Activated CD4-positive, alpha-beta T cell treated with anti-CD3 and anti-CD28 coated beads for 36 hours (primary cell): ENCODE results near the gene OTOP1. TPM values are rescaled to one million over a fixed set of nuclear protein-coding genes. Genes with fewer than 3 reads are reported as not detected.
A peak's percentile ranks its signal among the peaks of the same experiment; 100 is the strongest.
"Not testable (repeated sequence)": the region's sequence is repeated elsewhere in the genome, so short reads cannot be mapped to it uniquely, and the experiment has no call there.

Source experiments
- ATAC-seq: fragments of 200-7000 bp; cut with Tn5 transposase; one replicate; pipeline ENCODE4 v1.10.0; 2021; ENCODE audit warnings: mild to moderate bottlenecking, moderate library complexity
- CTCF ChIA-PET: fragments of 350-600 bp; sonication (Branson Sonifier 250); formaldehyde crosslinking; loops from one replicate; lab custom pipeline; 2021; ENCODE audit warnings: antibody characterized with exemption; lab: Charles Lee
- POLR2A ChIA-PET: fragments of 350-600 bp; sonication (Branson Sonifier 250); formaldehyde crosslinking; loops from one replicate; lab custom pipeline; 2021; ENCODE audit warnings: antibody characterized with exemption, inconsistent platforms; lab: Charles Lee
- DNase-seq: peaks from one replicate; pipeline ENCODE4 v3.0.0-alpha.2; 2020
- H3K27ac Mint-ChIP-seq: one replicate; pipeline ENCODE4 v1.8.0; 2021; ENCODE audit warnings: mixed read lengths
- H3K27me3 Mint-ChIP-seq: one replicate; pipeline ENCODE4 v1.8.0; 2021; ENCODE audit warnings: mixed read lengths
- H3K36me3 Mint-ChIP-seq: one replicate; pipeline ENCODE4 v1.8.0; 2021; ENCODE audit warnings: low read depth, mixed read lengths
- H3K4me1 Mint-ChIP-seq: one replicate; pipeline ENCODE4 v1.8.0; 2021; ENCODE audit warnings: mixed read lengths
- H3K4me3 Mint-ChIP-seq: one replicate; pipeline ENCODE4 v1.8.0; 2021; ENCODE audit warnings: mild to moderate bottlenecking, moderate library complexity, mixed read lengths
- H3K9me3 Mint-ChIP-seq: one replicate; pipeline ENCODE4 v1.8.0; 2021; ENCODE audit warnings: low read depth, mixed read lengths
- intact Hi-C, 2 experiments: fragments of 100-400 bp; cut with DNase I in 1 of 2; cut with micrococcal nuclease in 1 of 2; formaldehyde crosslinking; loops; one replicate each; pipeline versions ENCODE4 v1.14.2 to v1.15.1; 2022 to 2024; cut with DNase I, micrococcal nuclease
- total RNA-seq, 2 experiments: library from RNA; stranded (reverse); gene quantifications; one replicate each; pipeline ENCODE4 v1.2.3, GENCODE V29; 2021

OTOP1 gene
- total RNA-seq, 2 experiments from 2014 or later = not detected

GRCh38 chr4:4256799-4257198 is 30.1 kb upstream of the OTOP1 start:
- POLR2A ChIA-PET = no interaction called here
- CTCF ChIA-PET = interaction anchor here (0.6 to 1.6 kb wide), 2 partner anchors 18 to 78 kb away, joined by 3 to 5 read pairs; no protein-coding TSS in a partner anchor
- Mint-ChIP-seq H3K36me3 (no peaks in the 10 kb centered on the region), H3K27me3 (no peaks in the 10 kb centered on the region), H3K27ac (no peak overlapping the region), H3K4me3 (no peak overlapping the region), H3K9me3 (no peaks in the 10 kb centered on the region), H3K4me1 (no peaks in the 10 kb centered on the region)
- intact Hi-C loops = loop anchor here in 1 of 2 experiments (10.0 kb wide), 1 partner anchor 178 kb away; no protein-coding TSS in a partner anchor
- no peak for ATAC-seq
- no peak for DNase-seq

- no peaks in the 10 kb centered on the region for H3K9me3 Mint-ChIP-seq
- no peaks in the 10 kb centered on the region for H3K36me3 Mint-ChIP-seq
- no peak overlapping the region for H3K27ac Mint-ChIP-seq
- ChIA-PET CTCF (interaction anchor here (0.5 to 1.6 kb wide), 5 partner anchors 48 to 287 kb away, joined by 3 to 5 read pairs (median 3); partner anchors contain the start of gene STX18), POLR2A (no interaction called here)
- H3K4me1 Mint-ChIP-seq = no peaks in the 10 kb centered on the region
- no peak overlapping the region for H3K4me3 Mint-ChIP-seq
- DNase-seq = no peak
- intact Hi-C loops = loop anchor here in 1 of 2 experiments (10.0 kb wide), 1 partner anchor 180 kb away; no protein-coding TSS in a partner anchor
- no peak for ATAC-seq
- H3K27me3 Mint-ChIP-seq = no peaks in the 10 kb centered on the region
These were observed 27.9 kb upstream of the OTOP1 start for GRCh38 chr4:4254666-4255065.

GRCh38 chr4:4254199-4254598 is 27.5 kb upstream of the OTOP1 start:
- no peaks in the 10 kb centered on the region for H3K27me3 Mint-ChIP-seq
- ATAC-seq (no peak), DNase-seq (no peak)
- intact Hi-C loops = loop anchor here in 1 of 2 experiments (10.0 kb wide), 1 partner anchor 181 kb away; no protein-coding TSS in a partner anchor
- ChIA-PET POLR2A (no interaction called here), CTCF (interaction anchor here (0.8 to 1.6 kb wide), 2 partner anchors 85 to 288 kb away, joined by 3 to 5 read pairs; partner anchors contain the start of gene STX18)
- no peak overlapping the region for H3K27ac Mint-ChIP-seq
- no peak overlapping the region for H3K4me3 Mint-ChIP-seq
- no peaks in the 10 kb centered on the region for H3K36me3 Mint-ChIP-seq
- H3K9me3 Mint-ChIP-seq = no peaks in the 10 kb centered on the region
- peaks cover under 1% of the 10 kb centered on the region for H3K4me1 Mint-ChIP-seq

GRCh38 chr4:4249866-4250265 is 23.1 kb upstream of the OTOP1 start:
- DNase-seq (no peak), ATAC-seq (no peak)
- ChIA-PET CTCF (interaction anchor here (0.8 to 3.2 kb wide), 4 partner anchors 10 to 86 kb away, joined by 3 to 14 read pairs (median 8); no protein-coding TSS in a partner anchor), POLR2A (no interaction called here)
- no peaks in the 10 kb centered on the region for H3K27me3 Mint-ChIP-seq
- intact Hi-C loops = loop anchor here (5.0 to 10.0 kb wide), 4 partner anchors 185 to 1833 kb away; partner anchors contain the start of genes CFAP99 (in 1 of the 2), HTT (in 1 of the 2), HTT-AS (in 1 of the 2) and STX18 (in 1 of the 2)
- peaks cover 10% of the 10 kb centered on the region for H3K36me3 Mint-ChIP-seq
- H3K9me3 Mint-ChIP-seq = no peaks in the 10 kb centered on the region
- H3K27ac Mint-ChIP-seq = no peak overlapping the region
- H3K4me1 Mint-ChIP-seq = peaks cover 26% of the 10 kb centered on the region
- H3K4me3 Mint-ChIP-seq = no peak overlapping the region

- peaks cover 15% of the 10 kb centered on the region for H3K36me3 Mint-ChIP-seq
- H3K4me3 Mint-ChIP-seq = peak overlapping the region; percentile 98
- H3K27me3 Mint-ChIP-seq, ATAC-seq, H3K9me3 Mint-ChIP-seq, DNase-seq, H3K27ac Mint-ChIP-seq, POLR2A ChIA-PET: not testable (repeated sequence)
- CTCF ChIA-PET = interaction anchor here (0.8 to 3.2 kb wide), 3 partner anchors 10 to 87 kb away, joined by 3 to 14 read pairs (median 5); no protein-coding TSS in a partner anchor
- intact Hi-C loops = loop anchor here (5.0 kb wide), 3 partner anchors 293 to 1832 kb away; partner anchors contain the start of genes CFAP99 (in 1 of the 2), HTT (in 1 of the 2), HTT-AS (in 1 of the 2) and STX18 (in 1 of the 2)
- peaks cover 26% of the 10 kb centered on the region for H3K4me1 Mint-ChIP-seq
These were observed 22.6 kb upstream of the OTOP1 start for GRCh38 chr4:4249342-4249741.

- POLR2A ChIA-PET = no interaction called here
- Mint-ChIP-seq H3K36me3 (peaks cover 20% of the 10 kb centered on the region), H3K27me3 (no peaks in the 10 kb centered on the region), H3K9me3 (no peaks in the 10 kb centered on the region), H3K4me3 (peak overlapping the region; percentile 98), H3K4me1 (peaks cover 26% of the 10 kb centered on the region), H3K27ac (peak overlapping the region; percentile 98)
- DNase-seq = peak; percentile 21
- no peak for ATAC-seq
- CTCF ChIA-PET = interaction anchor here (1.3 to 3.2 kb wide), 3 partner anchors 11 to 87 kb away, joined by 5 to 14 read pairs (median 5); no protein-coding TSS in a partner anchor
- intact Hi-C loops = loop anchor here (1.0 to 5.0 kb wide), 8 partner anchors 41 to 1832 kb away; partner anchors contain the start of genes LYAR (in 2 of the 2), STX18 (in 2 of the 2), ZBTB49 (in 2 of the 2) and CFAP99 (in 1 of the 2)
These were observed 22.1 kb upstream of the OTOP1 start for GRCh38 chr4:4248885-4249203.

- peak; percentile 98 for ATAC-seq
- Mint-ChIP-seq H3K27ac (peak within 1 kb of the TSS; percentile 98), H3K4me1 (peaks cover 26% of the 10 kb centered on the region), H3K4me3 (peak within 1 kb of the TSS; percentile 98), H3K9me3 (no peaks in the 10 kb centered on the region), H3K36me3 (peaks cover 26% of the 10 kb centered on the region), H3K27me3 (no peaks in the 10 kb centered on the region)
- DNase-seq = peak; percentile 95
- intact Hi-C loops = loop anchor here (1.0 to 5.0 kb wide), 8 partner anchors 42 to 1831 kb away; partner anchors contain the start of genes LYAR (in 2 of the 2), STX18 (in 2 of the 2), ZBTB49 (in 2 of the 2) and CFAP99 (in 1 of the 2)
- POLR2A ChIA-PET = no interaction called here
- CTCF ChIA-PET = interaction anchor here (1.0 to 3.2 kb wide), 5 partner anchors 12 to 88 kb away, joined by 3 to 14 read pairs (median 5); no protein-coding TSS in a partner anchor
These were observed 21.5 kb upstream of the OTOP1 start, which contains the start of gene TMEM128 for GRCh38 chr4:4248029-4248884. Gene TMEM128 (minus strand): TSS chr4:4248223. CDS start chr4:4248202, 21 bp downstream.

- Mint-ChIP-seq H3K27ac (peak overlapping the region; percentile 98), H3K27me3 (no peaks in the 10 kb centered on the region), H3K9me3 (no peaks in the 10 kb centered on the region), H3K4me3 (peak overlapping the region; percentile 98), H3K36me3 (peaks cover 27% of the 10 kb centered on the region), H3K4me1 (peaks cover 26% of the 10 kb centered on the region)
- ATAC-seq = peak; percentile 7
- intact Hi-C loops = loop anchor here (1.0 to 5.0 kb wide), 8 partner anchors 43 to 1830 kb away; partner anchors contain the start of genes LYAR (in 2 of the 2), STX18 (in 2 of the 2), ZBTB49 (in 2 of the 2) and CFAP99 (in 1 of the 2)
- POLR2A ChIA-PET = no interaction called here
- peak; percentile 17 for DNase-seq
- CTCF ChIA-PET = interaction anchor here (1.0 to 3.2 kb wide), 4 partner anchors 12 to 88 kb away, joined by 3 to 14 read pairs (median 4); no protein-coding TSS in a partner anchor
These were observed 20.9 kb upstream of the OTOP1 start for GRCh38 chr4:4247696-4248028.

- Mint-ChIP-seq H3K9me3 (no peaks in the 10 kb centered on the region), H3K27ac (no peak overlapping the region), H3K27me3 (no peaks in the 10 kb centered on the region), H3K4me1 (peaks cover 26% of the 10 kb centered on the region), H3K36me3 (peaks cover 38% of the 10 kb centered on the region), H3K4me3 (no peak overlapping the region)
- ATAC-seq (no peak), DNase-seq (no peak)
- intact Hi-C loops = loop anchor here (5.0 kb wide), 3 partner anchors 297 to 1828 kb away; partner anchors contain the start of genes CFAP99 (in 1 of the 2), HTT (in 1 of the 2), HTT-AS (in 1 of the 2) and STX18 (in 1 of the 2)
- POLR2A ChIA-PET = no interaction called here
- CTCF ChIA-PET = interaction anchor here (1.9 kb wide), 1 partner anchor 15 kb away, joined by 5 read pairs; no protein-coding TSS in a partner anchor
These were observed 18.4 kb upstream of the OTOP1 start for GRCh38 chr4:4245172-4245571.

- H3K36me3 Mint-ChIP-seq = peaks cover 50% of the 10 kb centered on the region
- H3K4me3 Mint-ChIP-seq, H3K27me3 Mint-ChIP-seq, DNase-seq, ATAC-seq, H3K27ac Mint-ChIP-seq, H3K9me3 Mint-ChIP-seq, H3K4me1 Mint-ChIP-seq, POLR2A ChIA-PET, intact Hi-C loops: not testable (repeated sequence)
- CTCF ChIA-PET = interaction anchor here (0.9 kb wide), 1 partner anchor 13 kb away, joined by 3 read pairs; no protein-coding TSS in a partner anchor
These were observed 12.8 kb upstream of the OTOP1 start for GRCh38 chr4:4239551-4239950.
